Sigmoid colon (tissue), 4 donors: Measurements from ENCODE around the gene WDR90.

Source experiments
- CTCF ChIP-seq, 4 experiments: fragments of 450-650 bp in 3 of 4; fragments of 200-600 bp in 1 of 4; IDR thresholded peaks; one replicate each; pipeline ENCODE4 v1.5.1; 2016 to 2019; ENCODE audit warnings: antibody characterized with exemption in 4 of 4, mild to moderate bottlenecking in 3 of 4, moderate library complexity in 2 of 4
- EP300 ChIP-seq, 4 donors: sonication (generic); formaldehyde crosslinking; IDR thresholded peaks; one replicate each; pipeline ENCODE4 v1.6.1; 2017; ENCODE audit warnings: antibody characterized with exemption in 4 of 4

GRCh38 chr16:640614-641013 lies 8.6 kb upstream of the WDR90 start:
- TF ChIP-seq CTCF (IDR thresholded peaks at IDR 0.05): no peak
- TF ChIP-seq EP300 (IDR thresholded peaks at IDR 0.05): no peak
